Superior temporal gyrus (tissue), 1 donor: ENCODE data around the gene B3GALT2.

ENCODE experiments used
- DNase-seq: peaks from one replicate; pipeline ENCODE4 v3.0.0-alpha.2; 2016; ENCODE audit errors: extremely low spot score

B3GALT2 gene

DNA sequence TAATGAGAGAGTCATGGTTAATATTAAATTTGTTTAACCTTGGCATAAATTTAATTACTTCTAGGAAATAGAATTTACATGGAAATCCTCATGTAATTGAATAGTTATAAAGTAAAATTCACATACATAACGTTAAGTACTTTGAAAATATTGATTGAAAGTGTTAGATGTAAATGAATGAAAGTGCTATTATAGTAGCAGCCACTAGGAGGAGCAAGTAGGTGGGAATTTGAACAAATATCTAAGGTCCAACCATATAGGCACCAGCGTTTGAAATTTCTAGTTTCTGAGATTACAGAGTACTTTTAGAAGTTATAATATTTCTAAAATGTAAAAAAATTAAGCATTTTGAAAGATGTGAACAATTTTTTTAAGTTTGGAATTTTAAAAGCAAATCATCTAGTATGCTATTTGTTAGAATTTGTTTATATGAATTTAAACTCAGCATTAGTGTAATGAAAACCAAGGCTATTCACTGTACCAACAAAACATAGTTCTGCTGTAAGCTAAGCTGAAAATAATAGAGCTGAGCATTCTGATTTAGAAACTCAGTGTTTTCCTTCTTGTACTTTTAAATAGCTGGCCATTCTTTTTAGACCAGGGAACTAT is 3.3 kb downstream of the B3GALT2 start:
- peak; percentile 94 for DNase-seq

DNA sequence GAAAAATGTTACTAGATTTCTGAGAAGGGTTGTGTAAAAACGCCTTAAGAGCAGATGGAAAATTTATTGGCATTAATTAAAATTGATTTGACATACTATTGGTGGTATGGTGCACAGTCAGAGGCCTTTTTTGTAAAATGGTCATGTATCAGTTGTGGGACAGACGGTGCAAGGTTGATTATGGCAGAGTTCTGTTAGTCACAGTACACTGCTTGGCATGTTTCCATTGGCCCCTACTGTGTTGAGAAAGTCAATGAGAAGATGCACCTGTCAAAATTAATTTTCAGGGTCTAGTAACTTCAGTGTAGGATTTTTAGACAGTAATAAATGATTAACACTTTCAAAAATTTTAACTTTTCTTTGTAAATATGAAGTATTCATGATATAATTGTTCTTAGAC is 4.4 kb downstream of the B3GALT2 start:
- no peak for DNase-seq

DNA sequence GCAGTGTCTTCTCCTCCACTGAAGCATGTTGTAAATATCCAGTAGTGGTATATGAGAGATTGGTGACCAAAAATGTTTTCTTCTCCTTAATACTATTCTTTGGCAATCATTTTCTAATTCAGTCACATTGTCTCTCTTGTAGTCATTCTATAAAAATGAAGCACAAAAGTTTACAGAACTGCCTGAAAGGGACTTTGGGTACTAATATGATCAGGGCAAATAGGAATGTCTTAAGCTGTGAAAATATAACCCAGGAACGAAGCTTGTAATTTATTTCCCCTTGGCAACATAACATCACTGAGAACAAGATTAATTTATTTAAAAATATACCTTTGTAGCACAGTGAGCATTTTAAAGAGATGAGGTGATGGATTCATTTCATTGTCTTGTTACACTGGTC is 4.9 kb downstream of the B3GALT2 start:
- peak; percentile 50 for DNase-seq

DNA sequence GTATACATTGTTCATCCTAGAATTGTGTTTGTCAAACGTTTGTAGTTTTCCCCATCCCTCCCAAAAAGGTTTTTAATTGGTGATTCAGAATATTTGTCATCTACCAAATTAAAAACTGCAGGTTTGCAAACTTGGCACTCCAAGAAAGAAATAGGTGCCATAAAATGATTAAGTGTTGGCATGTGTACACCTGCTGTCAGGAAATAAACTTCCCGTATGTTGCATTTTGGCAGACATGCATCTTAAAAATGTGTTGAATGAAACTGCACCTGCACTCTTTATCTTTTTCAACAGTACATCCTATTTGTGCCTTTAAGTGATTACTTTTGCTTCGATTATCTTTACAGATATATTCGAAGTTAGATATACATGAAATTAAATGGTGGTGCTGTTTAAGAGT is 7.3 kb downstream of the B3GALT2 start:
- DNase-seq = peak; percentile 26

DNA sequence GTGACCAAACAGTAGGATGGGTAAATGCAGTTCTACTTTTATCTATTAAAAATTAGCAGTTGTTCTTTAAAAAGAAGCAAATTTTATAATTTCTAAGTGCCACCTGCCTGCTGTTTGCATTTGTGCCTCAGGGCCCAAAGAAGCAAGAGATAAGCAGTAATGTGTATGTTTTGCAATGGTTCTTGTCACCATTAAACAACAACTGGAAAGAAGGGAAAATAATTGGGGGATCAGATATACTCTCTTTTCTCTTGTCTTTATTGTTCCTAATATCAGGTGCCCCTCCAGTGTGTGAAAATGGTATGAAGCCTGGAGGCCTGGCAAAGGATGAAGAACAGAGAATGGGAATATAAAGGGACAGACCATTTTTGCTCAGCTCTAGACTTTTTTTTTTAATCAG is 9.6 kb downstream of the B3GALT2 start:
- no peak for DNase-seq

DNA sequence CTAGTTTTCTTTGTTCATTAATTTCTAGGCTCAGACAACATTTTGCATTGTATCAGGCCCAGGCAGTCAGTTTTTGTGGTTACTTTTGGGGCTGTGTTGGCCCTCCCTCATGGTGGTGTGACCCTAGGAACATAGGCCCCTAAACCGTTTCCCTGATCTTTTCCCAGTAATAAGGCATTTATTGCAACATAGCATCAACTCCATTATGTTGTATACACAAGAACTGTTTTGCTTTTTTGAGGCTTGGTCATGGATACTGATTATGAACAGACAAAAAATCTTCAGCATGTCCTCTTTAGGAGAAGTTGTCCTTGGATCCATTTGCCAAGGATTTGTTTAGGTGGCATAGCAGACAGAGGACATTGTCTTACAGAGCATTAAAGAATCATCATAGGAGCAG is 10.3 kb downstream of the B3GALT2 start:
- DNase-seq = no peak

DNA sequence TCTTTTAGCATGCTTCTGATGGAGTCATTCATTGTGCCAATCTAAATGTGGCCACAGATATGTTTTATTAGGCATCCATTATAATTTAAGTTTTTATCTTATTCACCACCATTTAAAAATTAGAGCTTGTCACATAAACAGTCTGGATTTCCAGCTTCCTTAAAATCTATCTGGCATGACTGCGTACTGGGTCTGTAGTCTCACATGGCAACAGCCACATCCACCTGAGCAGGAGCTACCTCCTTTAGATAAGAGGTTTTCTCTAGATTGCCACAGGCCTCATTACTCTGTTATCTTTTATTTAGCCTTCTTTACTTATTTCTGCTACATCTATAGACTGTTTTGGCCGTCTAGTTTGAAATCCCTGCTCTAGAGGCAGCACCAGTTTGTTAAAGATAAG is 29.1 kb downstream of the B3GALT2 start:
- DNase-seq = no peak

DNA sequence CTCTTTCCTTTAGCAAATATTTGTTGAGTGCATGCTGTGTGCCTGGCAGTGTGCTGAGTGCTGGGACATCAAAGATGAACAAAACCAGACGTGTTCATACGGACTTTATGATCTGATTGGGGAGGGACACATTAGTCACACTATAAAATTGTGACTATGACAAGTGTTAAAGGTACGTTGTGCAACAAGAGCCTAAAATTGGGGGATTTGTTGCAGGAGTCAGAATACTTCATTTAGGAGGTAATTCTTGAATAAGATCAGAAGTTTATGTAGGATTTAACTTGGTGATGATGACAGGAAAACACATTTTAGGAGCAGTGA is 29.6 kb downstream of the B3GALT2 start:
- no peak for DNase-seq

DNA sequence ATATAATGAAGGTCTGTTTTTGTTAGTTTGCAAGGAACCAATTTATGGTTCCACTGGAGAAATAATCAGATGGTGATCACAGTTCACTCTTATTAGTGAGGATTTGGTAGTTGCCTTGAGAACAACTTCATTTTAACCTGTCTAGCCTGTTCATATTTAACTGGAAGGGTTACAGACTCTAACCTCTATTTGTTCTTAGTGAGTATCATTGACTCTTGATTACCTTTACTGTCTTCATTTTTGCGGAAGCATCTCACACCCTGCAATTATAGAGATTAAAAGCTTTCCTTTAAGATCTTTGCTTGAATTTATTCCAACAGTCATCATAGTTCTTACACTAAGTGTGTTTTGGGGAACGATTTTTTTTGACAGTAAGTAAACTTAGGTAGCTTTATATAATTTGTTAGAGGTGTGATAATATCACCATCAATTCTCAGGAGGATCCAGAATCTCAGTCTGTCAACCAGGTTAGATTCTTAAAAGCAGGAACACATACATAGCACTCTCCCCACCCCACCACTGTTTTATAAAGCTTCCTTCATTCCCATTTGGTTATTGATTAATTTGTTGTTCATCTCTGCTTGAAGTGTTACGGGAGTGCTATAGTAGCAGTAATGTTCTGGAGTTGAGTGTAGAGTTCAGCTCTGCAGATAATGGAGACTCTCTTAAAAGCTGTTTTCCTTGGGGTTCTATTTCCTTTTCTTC is 30.1 kb downstream of the B3GALT2 start:
- DNase-seq = no peak

DNA sequence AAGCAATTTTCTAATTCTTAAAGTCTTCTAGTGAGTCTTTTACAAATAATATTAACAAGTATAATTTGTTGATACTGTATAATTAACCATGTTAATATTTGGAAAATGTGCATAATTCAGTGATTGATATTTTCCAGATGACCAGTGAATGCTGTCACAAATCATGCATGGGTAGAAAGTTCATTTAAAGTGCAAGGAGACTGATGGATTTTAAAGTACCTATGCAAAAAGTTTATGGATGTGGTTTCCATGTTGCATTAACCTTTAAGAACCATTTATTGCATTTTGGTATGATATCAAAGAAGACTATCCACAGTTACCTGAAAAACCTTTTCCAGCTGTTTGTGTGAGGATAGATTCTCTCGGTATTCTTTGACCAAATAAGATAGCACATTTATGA is 41.4 kb downstream of the B3GALT2 start:
- DNase-seq = no peak

DNA sequence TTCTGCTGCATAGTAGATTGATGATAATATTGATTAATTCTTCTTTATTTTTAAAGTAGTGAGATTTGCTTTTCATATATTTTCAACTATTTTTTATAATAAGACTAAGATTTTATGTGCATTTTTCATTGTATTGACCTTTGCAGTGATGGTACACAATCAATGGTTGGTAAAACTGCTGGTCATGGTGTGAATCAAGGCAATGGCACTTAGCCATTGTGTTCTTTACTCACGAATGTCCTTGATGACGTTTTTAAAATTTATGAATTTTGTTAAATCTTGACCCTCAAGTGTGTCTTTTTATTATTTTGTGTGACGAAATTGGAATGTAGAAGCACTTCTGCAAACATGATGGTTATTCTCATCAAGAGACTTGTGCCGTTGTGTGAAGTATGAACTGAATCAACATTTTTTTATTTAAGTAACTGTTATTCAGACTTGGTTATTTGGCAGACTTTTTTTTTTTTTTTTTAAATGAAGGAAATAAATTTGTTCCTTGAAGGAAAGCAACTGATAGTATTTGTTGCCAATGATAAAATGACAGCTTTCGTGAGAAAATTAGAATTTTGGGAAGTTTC is 42.0 kb downstream of the B3GALT2 start:
- no peak for DNase-seq

DNA sequence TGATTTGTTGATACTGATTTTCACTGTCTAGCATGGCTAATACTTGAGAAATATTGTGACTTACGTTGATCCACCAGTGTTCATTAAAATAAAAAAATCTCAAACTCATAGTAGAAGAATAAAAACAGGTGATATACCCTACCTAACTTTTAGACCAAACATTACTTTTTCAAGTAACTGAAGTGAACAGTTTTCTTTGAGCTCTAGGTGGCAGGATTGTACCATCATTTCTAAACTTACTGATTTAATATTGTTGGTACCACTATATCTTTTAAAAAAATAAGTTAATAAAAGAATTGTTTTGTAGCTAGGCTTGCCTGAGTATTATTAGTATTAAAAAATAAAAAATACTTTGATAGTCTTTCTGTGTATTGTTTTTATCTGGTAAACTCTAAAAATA is 43.1 kb downstream of the B3GALT2 start:
- DNase-seq = peak; percentile 47

DNA sequence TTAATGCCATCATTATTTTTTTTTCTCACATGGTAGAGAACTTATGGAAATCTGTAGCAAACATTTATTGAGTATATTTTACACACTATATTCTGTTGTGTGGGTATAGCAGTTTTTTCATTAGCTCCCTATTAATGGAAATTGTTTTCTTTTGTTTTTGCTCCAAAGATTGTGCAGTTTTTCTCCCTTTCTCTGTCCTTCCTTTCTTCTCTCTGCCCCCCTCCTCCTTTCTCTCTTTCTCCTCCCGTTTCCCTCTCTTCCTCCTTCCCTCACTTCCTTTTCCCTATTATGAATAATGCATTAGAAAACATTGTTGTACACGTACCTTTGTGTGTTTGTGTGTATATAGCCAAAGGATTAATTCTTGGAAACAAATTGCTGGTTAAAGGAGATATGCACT is 44.0 kb downstream of the B3GALT2 start:
- DNase-seq = no peak

DNA sequence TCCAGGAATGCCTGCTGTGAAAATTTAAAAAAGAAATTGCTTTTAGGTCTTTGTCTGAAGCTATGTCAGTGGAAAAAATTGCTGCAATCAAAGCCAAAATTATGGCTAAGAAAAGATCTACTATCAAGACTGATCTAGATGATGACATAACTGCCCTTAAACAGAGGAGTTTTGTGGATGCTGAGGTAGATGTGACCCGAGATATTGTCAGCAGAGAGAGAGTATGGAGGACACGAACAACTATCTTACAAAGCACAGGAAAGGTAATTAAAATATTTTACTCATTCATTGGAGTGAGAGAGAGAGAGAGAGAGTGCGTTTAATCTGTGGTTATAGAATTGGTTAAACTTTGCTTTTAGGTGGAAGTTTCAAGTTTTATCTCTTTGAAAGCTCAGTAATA is 44.6 kb downstream of the B3GALT2 start:
- DNase-seq = no peak

DNA sequence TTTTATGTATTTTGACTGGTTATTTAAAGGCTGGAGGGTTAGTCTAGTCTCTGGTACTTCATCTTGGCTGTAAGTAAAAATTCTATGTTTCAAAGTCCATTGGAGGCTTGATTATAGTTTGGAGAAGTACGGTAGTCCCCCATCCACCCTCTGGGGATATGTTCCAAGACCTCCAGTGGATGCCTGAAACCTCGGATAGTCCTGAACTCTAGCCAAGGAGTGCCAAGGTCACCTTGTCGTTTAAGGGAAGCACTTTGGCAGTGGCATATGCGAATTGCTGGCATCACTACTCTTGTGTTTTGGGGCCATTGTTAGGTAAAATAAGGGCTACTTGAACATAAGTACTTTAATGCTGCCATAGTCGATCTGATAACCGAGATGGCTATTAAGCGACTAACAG is 46.2 kb downstream of the B3GALT2 start:
- no peak for DNase-seq

DNA sequence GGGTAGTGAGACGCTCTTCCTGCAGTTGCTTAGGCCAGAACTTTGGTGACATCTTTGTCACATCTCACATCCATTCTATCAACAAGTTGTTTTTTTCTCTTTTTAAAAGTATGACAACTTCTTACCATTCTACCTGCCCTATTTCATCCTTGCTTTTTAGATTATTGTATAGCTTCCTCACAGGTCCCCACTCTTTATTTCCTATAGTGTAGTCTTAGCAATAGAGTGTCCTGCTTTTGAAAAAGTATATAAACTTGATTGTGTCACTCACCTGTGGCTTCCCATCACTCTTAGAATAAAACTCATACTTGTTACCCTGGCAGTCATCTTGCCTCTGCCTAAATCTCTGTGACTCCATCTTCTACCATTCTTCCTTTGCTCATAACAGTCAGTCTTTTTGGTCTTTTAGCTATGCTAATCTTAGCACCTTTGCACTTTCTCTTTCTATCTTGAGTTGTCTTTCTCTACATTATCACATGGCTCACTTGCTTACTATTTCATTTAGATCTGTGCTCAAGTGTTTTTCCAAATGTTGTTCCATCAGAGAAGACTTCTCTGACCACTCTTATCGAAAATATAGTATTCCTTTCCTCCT is 55.0 kb downstream of the B3GALT2 start:
- no peak for DNase-seq
